NCI-H2081 treated with DMSO at 0.1 percent for 48 hours (cell line): ENCODE measurements around the gene UHMK1.
A peak's percentile ranks its signal among the peaks of the same experiment; 100 is the strongest.
"Not testable (repeated sequence)": the region's sequence is repeated elsewhere in the genome, so short reads cannot be mapped to it uniquely, and the experiment has no call there.

Source experiments
- DNase-seq: peaks from one replicate; lab custom pipeline; 2025; lab: John Stamatoyannopoulos, UW

UHMK1 gene

GRCh38 chr1:162497723-162498495 lies at the start of gene UHMK1:
TSS of gene UHMK1 (plus strand) at chr1:162497818. CDS start at chr1:162498001, 183 bp downstream.
- peak; percentile 85 for DNase-seq

GRCh38 chr1:162454361-162454760 lies 43.3 kb upstream of the UHMK1 start:
- DNase-seq = not testable (repeated sequence)

- no peak for DNase-seq
These were observed 41.3 kb upstream of the UHMK1 start for GRCh38 chr1:162456323-162456722.

GRCh38 chr1:162458236-162458635 lies 39.4 kb upstream of the UHMK1 start:
- DNase-seq = no peak

GRCh38 chr1:162462425-162462824 lies 35.2 kb upstream of the UHMK1 start:
- not testable (repeated sequence) for DNase-seq

GRCh38 chr1:162463021-162463420 lies 34.6 kb upstream of the UHMK1 start:
- no peak for DNase-seq

GRCh38 chr1:162466797-162467196 lies 30.8 kb upstream of the UHMK1 start:
- no peak for DNase-seq

GRCh38 chr1:162470216-162470615 lies 27.4 kb upstream of the UHMK1 start:
- DNase-seq = no peak

GRCh38 chr1:162471290-162471853 lies 26.2 kb upstream of the UHMK1 start:
- no peak for DNase-seq

GRCh38 chr1:162475089-162475488 lies 22.5 kb upstream of the UHMK1 start:
- no peak for DNase-seq

GRCh38 chr1:162475539-162476185 lies 22.0 kb upstream of the UHMK1 start:
- no peak for DNase-seq

- DNase-seq = no peak
These were observed 21.0 kb upstream of the UHMK1 start for GRCh38 chr1:162476620-162477019.

GRCh38 chr1:162485236-162485635 lies 12.4 kb upstream of the UHMK1 start:
- DNase-seq = no peak

GRCh38 chr1:162487241-162487640 lies 10.4 kb upstream of the UHMK1 start:
- DNase-seq = no peak

GRCh38 chr1:162488219-162488618 lies 9.4 kb upstream of the UHMK1 start:
- no peak for DNase-seq

- DNase-seq = not testable (repeated sequence)
These were observed 1.9 kb upstream of the UHMK1 start for GRCh38 chr1:162495531-162496233.

GRCh38 chr1:162497104-162497722 lies 405 bp upstream of the UHMK1 start:
- no peak for DNase-seq

- peak; percentile 5 for DNase-seq
These were observed 835 bp downstream of the UHMK1 start for GRCh38 chr1:162498496-162498810.

- DNase-seq = no peak
These were observed 3.2 kb downstream of the UHMK1 start for GRCh38 chr1:162500805-162501204.

GRCh38 chr1:162502077-162502476 lies 4.5 kb downstream of the UHMK1 start:
- DNase-seq = no peak

GRCh38 chr1:162502928-162503327 lies 5.3 kb downstream of the UHMK1 start:
- no peak for DNase-seq

- DNase-seq = no peak
These were observed 29.7 kb downstream of the UHMK1 start for GRCh38 chr1:162527314-162527713.
